Liver (tissue), 3 donors: Measurements from ENCODE around the gene PDRG1.

Experiments used
- EGR1 ChIP-seq, 2 donors: IDR thresholded peaks; 2 replicates each; pipeline ENCODE4 v1.6.1; 2016 to 2018; ENCODE audit warnings: antibody characterized with exemption in 2 of 2, low read depth in 2 of 2
- FOXA1 ChIP-seq: IDR thresholded peaks from 2 replicates; pipeline ENCODE4 v1.6.1; 2016; ENCODE audit warnings: antibody characterized with exemption
- GABPA ChIP-seq, 2 donors: IDR thresholded peaks in 1 of 2; conservative IDR thresholded peaks in 1 of 2; 2 replicates each; pipeline ENCODE4 v1.6.1; 2016; ENCODE audit warnings: antibody characterized with exemption in 2 of 2, mild to moderate bottlenecking in 1 of 2, moderate library complexity in 1 of 2
- HNF4A ChIP-seq, 2 donors: conservative IDR thresholded peaks; 2 replicates each; pipeline ENCODE4 v1.6.1; 2016; ENCODE audit warnings: antibody characterized with exemption in 2 of 2, mild to moderate bottlenecking in 2 of 2
- JUND ChIP-seq, 2 donors: IDR thresholded peaks; 2 replicates each; pipeline ENCODE4 v1.6.1; 2016; ENCODE audit warnings: antibody characterized with exemption in 2 of 2
- RAD21 ChIP-seq, 2 donors: IDR thresholded peaks; 2 replicates each; pipeline ENCODE4 v1.6.1; 2016; ENCODE audit warnings: antibody characterized with exemption in 2 of 2, mild to moderate bottlenecking in 2 of 2
- SP1 ChIP-seq: IDR thresholded peaks from 2 replicates; pipeline ENCODE4 v1.6.1; 2018; ENCODE audit warnings: antibody characterized with exemption, mild to moderate bottlenecking
- YY1 ChIP-seq: IDR thresholded peaks from 2 replicates; pipeline ENCODE4 v1.6.1; 2016; ENCODE audit warnings: antibody characterized with exemption, mild to moderate bottlenecking
- TF ChIP-seq, protein P1 (sequence below): fragments of 150-350 bp; IDR thresholded peaks from 2 replicates; pipeline ENCODE4 v1.5.1; 2017; ENCODE audit warnings: improper control_type of control experiment, low read depth, low read length; ENCODE audit not compliant: missing input control
- TF ChIP-seq, protein P2 (sequence below): IDR thresholded peaks from 2 replicates; pipeline ENCODE4 v1.6.1; 2016; ENCODE audit warnings: antibody characterized with exemption, mild to moderate bottlenecking
- TF ChIP-seq, protein P3 (sequence below): IDR thresholded peaks from 2 replicates; pipeline ENCODE4 v1.6.1; 2016; ENCODE audit warnings: antibody characterized with exemption
- TF ChIP-seq, protein P4 (sequence below): IDR thresholded peaks from 2 replicates; pipeline ENCODE4 v1.6.1; 2016; ENCODE audit warnings: antibody characterized with exemption
- donor health status: healthy.
- donor health status: healthy.

DNA sequence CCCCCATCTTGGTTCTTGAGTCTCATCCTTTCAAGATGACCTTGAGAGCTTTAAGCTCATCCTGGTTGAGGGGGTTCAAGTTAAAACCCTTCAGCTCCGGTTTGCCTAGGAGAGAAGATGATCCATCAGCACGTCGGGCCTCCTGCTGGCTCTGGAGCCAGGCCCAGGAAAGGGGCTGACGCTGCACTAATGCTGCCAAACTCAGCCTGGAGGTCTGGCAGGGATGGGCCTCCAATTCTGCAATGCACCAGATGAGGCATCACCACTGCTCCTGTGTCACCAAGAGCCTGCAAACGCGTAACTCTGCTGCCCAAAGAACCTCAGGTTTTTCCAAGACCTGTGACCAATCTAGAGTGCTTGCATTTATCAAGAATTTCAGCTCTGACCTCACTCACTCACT is 6.1 kb downstream of the PDRG1 start:
- no peak for TF ChIP-seq YY1
- TF ChIP-seq, protein P1, sequence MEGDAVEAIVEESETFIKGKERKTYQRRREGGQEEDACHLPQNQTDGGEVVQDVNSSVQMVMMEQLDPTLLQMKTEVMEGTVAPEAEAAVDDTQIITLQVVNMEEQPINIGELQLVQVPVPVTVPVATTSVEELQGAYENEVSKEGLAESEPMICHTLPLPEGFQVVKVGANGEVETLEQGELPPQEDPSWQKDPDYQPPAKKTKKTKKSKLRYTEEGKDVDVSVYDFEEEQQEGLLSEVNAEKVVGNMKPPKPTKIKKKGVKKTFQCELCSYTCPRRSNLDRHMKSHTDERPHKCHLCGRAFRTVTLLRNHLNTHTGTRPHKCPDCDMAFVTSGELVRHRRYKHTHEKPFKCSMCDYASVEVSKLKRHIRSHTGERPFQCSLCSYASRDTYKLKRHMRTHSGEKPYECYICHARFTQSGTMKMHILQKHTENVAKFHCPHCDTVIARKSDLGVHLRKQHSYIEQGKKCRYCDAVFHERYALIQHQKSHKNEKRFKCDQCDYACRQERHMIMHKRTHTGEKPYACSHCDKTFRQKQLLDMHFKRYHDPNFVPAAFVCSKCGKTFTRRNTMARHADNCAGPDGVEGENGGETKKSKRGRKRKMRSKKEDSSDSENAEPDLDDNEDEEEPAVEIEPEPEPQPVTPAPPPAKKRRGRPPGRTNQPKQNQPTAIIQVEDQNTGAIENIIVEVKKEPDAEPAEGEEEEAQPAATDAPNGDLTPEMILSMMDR, result no peak
- no peak for TF ChIP-seq GABPA (IDR thresholded peaks at IDR 0.05 in 1 of 2, conservative IDR thresholded peaks at IDR 0.05 in 1 of 2)
- TF ChIP-seq, protein P2, sequence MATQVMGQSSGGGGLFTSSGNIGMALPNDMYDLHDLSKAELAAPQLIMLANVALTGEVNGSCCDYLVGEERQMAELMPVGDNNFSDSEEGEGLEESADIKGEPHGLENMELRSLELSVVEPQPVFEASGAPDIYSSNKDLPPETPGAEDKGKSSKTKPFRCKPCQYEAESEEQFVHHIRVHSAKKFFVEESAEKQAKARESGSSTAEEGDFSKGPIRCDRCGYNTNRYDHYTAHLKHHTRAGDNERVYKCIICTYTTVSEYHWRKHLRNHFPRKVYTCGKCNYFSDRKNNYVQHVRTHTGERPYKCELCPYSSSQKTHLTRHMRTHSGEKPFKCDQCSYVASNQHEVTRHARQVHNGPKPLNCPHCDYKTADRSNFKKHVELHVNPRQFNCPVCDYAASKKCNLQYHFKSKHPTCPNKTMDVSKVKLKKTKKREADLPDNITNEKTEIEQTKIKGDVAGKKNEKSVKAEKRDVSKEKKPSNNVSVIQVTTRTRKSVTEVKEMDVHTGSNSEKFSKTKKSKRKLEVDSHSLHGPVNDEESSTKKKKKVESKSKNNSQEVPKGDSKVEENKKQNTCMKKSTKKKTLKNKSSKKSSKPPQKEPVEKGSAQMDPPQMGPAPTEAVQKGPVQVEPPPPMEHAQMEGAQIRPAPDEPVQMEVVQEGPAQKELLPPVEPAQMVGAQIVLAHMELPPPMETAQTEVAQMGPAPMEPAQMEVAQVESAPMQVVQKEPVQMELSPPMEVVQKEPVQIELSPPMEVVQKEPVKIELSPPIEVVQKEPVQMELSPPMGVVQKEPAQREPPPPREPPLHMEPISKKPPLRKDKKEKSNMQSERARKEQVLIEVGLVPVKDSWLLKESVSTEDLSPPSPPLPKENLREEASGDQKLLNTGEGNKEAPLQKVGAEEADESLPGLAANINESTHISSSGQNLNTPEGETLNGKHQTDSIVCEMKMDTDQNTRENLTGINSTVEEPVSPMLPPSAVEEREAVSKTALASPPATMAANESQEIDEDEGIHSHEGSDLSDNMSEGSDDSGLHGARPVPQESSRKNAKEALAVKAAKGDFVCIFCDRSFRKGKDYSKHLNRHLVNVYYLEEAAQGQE, result no peak
- TF ChIP-seq RAD21 (IDR thresholded peaks at IDR 0.05), result no peak
- TF ChIP-seq, protein P3, sequence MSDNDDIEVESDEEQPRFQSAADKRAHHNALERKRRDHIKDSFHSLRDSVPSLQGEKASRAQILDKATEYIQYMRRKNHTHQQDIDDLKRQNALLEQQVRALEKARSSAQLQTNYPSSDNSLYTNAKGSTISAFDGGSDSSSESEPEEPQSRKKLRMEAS, result no peak
- TF ChIP-seq JUND (IDR thresholded peaks at IDR 0.05), result no peak
- TF ChIP-seq HNF4A (conservative IDR thresholded peaks at IDR 0.05), result no peak
- TF ChIP-seq FOXA1, result no peak
- no peak for TF ChIP-seq SP1
- TF ChIP-seq, protein P4, sequence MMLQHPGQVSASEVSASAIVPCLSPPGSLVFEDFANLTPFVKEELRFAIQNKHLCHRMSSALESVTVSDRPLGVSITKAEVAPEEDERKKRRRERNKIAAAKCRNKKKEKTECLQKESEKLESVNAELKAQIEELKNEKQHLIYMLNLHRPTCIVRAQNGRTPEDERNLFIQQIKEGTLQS, result no peak
- no peak for TF ChIP-seq EGR1 (IDR thresholded peaks at IDR 0.05; ENCODE audit: low read depth in 2 of 2)
